GM21737 (cell line): ENCODE results near the gene CRCP.
"Not testable (repeated sequence)": the region's sequence is repeated elsewhere in the genome, so short reads cannot be mapped to it uniquely, and the experiment has no call there.

Experiments used
- ATAC-seq: cut with Tn5 transposase; IDR thresholded peaks from one replicate; pipeline ENCODE4 v1.9.1; 2021; ENCODE audit warnings: mild to moderate bottlenecking, moderate library complexity; ENCODE audit not compliant: unreplicated experiment

CRCP gene

GRCh38 chr7:66152371-66153191 lies 37.9 kb downstream of the CRCP start:
- no peak for ATAC-seq

DNA sequence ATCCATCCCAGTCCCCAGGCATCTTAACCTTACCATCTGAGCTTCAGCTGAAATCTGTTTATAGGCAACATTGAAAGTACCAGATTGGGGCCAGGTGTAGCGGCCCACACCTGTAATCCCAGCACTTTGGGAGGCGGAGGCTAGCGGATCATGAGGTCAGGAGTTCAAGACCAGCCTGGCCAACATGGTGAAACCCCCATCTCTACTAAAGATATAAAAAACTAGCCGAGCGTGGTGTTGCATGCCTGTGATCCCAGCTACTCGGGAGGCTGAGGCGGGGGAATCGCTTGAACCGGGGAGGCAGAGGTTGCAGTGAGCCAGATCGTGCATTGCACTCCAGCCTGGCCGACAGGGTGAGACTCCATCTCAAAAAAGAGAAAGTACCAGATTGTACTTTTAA lies 39.0 kb downstream of the CRCP start:
- no peak for ATAC-seq

GRCh38 chr7:66156035-66156434 lies 41.4 kb downstream of the CRCP start:
- ATAC-seq: not testable (repeated sequence)

GRCh38 chr7:66157060-66157459 lies 42.4 kb downstream of the CRCP start:
- ATAC-seq: no peak

DNA sequence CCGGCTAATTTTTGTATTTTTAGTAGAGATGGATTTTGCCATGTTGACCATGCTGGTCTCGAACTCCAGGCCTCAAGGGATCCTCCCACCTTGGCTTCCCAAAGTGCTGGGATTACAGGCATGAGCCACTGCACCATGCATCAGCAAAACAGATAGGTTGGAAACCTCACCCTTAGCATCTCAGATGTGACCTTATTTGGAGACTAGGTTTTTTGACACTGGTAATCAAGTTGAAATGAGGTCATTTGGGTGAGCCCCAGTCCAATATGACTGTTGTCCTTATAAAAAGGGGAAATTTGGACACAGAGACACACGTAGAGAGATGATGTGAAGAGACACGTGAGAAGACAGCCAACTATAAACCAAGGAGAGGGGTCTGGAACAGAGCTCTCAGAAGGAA lies 48.0 kb downstream of the CRCP start:
- ATAC-seq: no peak

GRCh38 chr7:66163186-66163610 lies 48.6 kb downstream of the CRCP start:
- ATAC-seq: no peak

DNA sequence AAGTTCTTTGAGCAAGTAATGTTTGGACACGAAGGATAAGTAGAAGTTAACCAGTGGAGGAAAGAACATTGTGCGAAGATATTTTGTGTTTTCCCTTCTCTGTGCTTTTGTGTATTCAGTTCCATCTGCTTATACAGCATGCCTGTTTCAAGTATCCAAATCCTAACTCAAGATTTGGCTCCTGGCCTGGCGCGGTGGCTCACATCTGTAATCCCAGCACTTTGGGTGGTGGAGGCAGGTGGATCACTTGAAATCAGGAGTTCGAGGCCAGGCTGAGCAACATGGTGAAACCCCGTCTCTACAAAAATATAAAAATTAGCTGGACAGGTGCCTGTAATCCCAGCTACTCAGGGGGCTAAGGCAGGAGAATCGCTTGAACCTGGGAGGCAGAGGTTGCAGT lies 49.7 kb downstream of the CRCP start:
- ATAC-seq: no peak

DNA sequence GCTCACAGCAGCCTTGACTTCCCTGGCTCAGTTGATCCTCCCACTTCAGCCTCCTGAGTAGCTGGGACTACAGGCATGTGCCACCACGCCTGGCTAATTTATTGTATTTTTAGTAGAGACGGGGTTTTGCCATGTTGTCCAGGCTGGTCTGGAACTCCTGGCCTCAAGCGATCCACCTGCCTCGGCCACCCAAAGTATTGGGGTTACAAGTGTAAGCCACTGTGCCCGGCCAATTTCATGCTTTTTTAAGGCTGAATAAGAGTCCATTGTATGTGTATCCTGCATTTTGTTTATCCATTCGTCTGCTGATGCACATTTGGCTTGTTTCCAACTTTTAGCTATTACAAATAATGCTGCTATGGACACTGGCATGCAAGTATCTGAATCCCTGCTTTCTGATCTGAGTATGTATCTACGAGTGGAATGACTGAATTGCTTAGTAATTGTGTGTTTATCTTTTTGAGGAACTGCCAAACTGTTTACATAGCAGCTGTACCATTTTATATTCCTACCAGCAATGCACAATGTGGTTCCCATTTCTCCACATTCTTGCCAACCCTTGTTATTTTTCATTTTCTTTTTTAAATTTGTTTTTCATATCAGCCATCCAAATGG lies 53.2 kb downstream of the CRCP start:
- no peak for ATAC-seq

DNA sequence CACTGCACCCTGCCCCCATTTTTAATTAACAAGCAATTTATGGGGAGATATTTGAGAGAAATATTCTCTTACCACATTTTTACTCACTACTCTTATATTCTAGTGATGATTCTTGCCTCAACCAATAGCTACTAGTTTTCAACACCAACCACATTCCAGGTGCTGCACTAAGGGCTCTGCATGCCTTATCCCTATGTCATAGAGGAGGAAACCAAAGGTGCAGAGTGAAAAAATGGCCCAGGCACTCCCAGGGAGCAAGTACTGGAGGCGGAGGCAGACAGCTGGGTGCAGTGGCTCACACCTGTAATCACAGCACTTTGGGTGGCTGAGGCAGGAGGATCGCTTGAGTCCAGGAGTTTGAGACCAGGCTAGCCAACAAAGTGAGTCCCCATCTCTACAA lies 55.0 kb downstream of the CRCP start:
- no peak for ATAC-seq

DNA sequence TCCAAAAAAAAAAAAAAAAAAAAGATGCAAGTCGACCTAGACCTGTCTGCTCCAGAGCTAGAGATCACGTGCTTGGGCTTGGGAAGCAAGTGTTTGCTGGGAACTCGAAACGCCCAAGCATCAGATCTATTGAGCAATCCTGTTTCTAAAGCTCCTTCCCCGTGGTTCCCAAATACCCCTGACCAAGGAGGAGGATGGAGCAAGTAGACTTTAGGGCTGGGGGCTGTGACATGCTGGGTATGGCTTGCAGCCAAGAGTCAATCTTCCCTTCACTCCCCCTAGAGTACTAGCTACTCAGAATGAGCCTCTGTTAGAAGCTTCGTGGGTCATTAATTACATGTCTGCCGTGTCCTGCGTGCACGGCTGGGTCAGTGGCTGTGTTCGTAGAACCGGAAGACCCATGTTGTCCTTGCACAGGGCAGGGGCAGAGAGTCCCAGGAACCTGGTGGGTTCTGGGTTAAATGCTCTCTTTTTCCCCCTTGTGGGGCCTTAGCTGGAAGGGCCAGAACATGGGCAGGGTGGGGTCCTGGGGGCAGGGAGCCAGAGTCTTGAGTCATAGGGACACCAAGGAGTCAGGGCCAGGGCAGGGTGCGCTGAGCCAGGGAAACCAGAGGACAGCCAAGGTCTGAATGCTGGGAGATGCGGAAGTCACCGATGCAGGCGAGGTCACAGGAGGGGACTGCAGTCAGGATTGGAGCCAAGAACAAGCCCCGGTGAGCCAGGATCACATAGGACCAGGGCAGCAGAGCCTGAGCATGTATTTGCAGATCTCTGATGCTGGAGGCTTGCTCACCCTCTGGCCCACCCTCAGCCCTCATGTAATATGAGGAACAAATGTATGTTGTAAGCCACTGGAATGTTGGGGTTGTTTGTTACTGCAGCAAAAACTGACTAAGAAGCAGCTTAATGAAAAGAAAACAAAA lies 55.9 kb downstream of the CRCP start:
- ATAC-seq: no peak

- not testable (repeated sequence) for ATAC-seq
Measured at GRCh38 chr7:66172536-66173401, 58.1 kb downstream of the CRCP start.

- ATAC-seq: no peak
Measured at GRCh38 chr7:66173856-66174255, 59.2 kb downstream of the CRCP start.

- ATAC-seq: not testable (repeated sequence)
Measured at GRCh38 chr7:66175006-66175405, 60.4 kb downstream of the CRCP start.

DNA sequence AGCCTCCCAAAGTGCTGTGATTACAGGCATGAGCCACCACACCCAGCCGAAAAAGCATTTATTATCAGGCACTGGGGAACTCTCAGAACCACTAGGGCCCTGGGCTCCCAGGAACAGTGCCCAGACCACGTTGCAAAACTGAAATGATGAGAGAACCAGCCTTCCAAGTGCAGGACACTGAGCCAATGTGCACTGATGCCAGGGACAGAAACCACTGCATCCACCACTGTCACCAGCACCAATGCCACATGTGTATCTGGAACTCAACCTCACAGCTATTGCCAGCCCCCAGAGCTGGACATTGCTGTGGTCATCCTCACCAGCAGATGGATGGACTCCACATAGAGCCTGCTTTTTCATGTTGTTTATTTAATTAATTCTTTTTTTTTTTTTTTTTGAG lies 62.3 kb downstream of the CRCP start:
- ATAC-seq: no peak

- no peak for ATAC-seq
Measured at GRCh38 chr7:66178258-66178657, 63.6 kb downstream of the CRCP start.

GRCh38 chr7:66181329-66181728 lies 66.7 kb downstream of the CRCP start:
- no peak for ATAC-seq

GRCh38 chr7:66181845-66182244 lies 67.2 kb downstream of the CRCP start:
- no peak for ATAC-seq

DNA sequence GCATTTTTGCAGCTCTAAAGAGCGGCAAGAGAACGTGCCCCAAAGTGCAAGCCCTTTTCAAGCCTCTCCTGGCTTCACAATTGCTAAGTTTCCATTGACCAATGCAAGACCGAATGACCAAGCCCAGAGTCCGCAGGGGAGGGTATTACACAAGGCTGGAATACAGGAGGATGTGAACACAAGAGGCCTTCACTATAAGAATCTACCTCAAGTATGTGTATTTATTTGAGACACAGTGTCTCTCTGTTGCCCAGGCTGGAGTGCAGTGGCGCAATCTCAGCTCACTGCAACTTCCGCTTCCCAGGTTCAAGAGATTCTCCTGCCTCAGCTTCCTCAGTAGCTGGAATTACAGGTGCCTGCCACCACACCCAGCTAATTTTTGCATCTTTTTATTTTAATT lies 68.3 kb downstream of the CRCP start:
- no peak for ATAC-seq

- no peak for ATAC-seq
Measured at GRCh38 chr7:66183700-66184099, 69.1 kb downstream of the CRCP start.

GRCh38 chr7:66185680-66186187 lies 71.1 kb downstream of the CRCP start:
- no peak for ATAC-seq
